ENCODE measurements around the gene GBA2.

The GBA2 gene

GRCh38 chr9:35691757-35692301 lies 57.2 kb downstream of the GBA2 start:
- no peak for DNase-seq (ENCODE audit: low read depth in 2 of 2)

DNA sequence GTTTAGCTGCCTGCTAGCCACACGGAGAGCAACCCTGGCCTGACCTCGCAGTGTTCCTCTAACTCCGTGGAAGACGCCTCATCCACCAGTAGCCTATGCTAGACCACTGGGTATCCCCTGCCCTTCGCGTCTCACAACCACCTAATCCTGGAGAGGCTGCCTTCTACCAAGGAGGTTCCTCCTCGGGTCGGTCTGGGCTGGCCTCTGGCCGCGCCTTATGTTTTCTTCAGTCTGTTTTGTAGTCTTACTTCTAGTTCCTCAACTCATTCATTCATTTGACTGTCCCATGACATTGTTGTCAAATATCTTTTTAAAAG lies 57.7 kb downstream of the GBA2 start:
- no peak for DNase-seq (ENCODE audit: low read depth in 2 of 2)

DNA sequence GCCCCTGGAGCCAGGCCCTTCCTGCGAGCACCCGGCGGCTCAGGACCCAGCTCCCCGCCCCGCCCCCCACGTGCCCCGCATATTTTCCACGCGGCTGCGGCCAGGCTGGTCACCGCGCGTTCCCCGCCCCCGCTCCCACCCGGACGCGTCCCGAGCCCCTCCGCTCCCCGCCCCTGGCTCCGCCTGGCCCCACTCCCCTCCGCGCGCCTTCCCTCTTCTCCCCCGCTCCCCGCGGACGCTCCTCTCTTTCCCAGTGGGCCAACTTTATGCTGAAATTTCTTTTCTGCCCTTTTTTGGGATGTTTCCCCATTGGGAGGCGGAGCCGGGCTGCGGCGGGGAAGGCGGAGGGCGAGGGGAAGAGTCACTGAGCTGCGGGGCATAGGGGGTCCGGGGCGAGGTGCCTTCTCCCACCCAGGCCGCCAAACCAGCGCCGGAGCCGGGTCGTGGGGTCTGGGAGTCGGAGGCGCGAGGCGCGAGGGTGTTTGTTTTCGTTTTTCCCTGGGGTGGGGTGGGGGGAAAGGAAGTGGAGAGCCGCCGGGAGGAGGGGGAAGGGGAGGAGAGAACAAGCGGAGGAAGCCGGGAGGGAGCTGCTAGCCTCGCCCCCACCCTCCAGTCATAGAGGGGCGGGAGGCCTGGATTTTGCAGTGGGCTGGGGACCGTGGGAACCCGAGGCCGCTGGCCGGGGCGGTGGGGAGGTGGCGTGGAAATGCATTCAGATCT lies 58.3 kb downstream of the GBA2 start:
- no peak for DNase-seq (ENCODE audit: low read depth in 2 of 2)

- no peak for DNase-seq (ENCODE audit: low read depth in 2 of 2)
These were observed 58.8 kb downstream of the GBA2 start for GRCh38 chr9:35690294-35690613.

- no peak for DNase-seq (ENCODE audit: low read depth in 2 of 2)
These were observed 59.3 kb downstream of the GBA2 start, which contains the start of gene TPM2 for GRCh38 chr9:35689542-35690293. Gene TPM2 (minus strand): TSS chr9:35689925. CDS start chr9:35689817, 108 bp downstream.

DNA sequence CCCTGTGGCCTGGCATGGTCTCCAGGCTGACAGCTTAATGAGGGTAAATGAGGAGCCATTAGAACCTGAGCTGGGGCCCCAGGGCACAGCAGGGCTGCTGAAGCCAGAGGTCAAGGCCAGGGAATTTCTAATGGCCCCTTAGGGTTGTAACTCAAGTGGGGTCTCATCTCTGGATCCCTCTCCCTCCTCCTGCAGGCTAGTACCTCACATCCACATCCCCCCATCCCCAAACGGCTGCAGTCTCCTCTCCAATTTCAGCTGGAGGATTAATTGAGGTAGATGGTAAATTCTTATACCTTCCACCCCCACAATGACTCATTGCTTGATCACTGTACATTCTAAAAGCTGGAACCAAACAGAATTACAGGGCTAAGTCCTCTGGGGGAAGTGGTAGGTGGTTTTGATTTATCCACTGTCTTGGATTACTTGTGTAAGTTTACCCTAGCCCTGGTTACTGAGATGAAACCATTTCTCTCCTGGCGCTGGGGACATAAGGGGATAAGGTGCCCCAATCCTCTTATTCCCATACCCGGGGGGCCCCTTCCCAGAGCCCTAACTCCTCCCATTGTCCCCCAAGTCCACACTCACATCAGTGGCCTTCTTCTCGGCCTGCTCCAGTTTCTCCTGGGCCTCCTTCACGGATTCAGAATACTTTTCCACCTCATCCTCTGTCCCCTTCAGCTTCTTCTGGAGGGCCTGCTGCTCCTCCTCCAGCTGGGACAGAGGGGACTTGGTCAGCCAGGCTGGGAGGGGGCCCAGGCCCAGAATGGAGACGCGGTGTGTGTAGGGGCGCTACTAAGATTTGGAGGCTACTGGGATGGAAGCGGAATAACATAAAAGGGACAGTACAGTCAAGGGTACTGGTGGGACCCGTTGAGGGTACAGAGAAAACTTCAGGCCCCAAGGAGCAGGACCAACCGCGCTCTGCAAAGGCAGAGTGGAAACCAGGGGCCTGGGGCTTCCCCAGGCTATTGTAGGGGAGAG lies 60.2 kb downstream of the GBA2 start:
- no peak for DNase-seq (ENCODE audit: low read depth in 2 of 2)

GRCh38 chr9:35687972-35688557 lies 61.0 kb downstream of the GBA2 start:
- no peak for DNase-seq (ENCODE audit: low read depth in 2 of 2)

DNA sequence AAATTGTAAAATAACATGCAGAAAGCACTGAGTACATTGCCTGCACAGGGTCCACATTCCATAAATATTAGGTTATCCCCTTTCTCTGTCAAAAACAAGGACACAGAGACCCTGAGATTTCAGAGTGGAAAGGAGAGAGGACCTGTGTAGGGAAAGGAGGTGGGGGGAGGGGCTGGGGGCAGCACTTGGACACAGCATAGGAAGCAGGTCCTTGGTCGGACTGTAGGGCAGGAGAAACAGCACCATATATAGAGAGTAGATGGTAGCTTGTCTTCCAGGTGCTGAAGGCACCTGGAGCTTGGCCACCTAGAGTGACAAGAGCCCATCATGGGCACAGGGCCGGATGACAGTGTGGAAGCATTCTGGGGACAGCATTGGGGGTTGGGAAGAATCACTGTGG lies 61.7 kb downstream of the GBA2 start:
- no peak for DNase-seq (ENCODE audit: low read depth in 2 of 2)
